ENCODE results near the gene SCO2. TPM values are rescaled to one million over a fixed set of nuclear protein-coding genes. Genes with fewer than 3 reads are reported as not detected.

Gene SCO2
- total RNA-seq, 1 experiment from 2014 or later = 7.0 TPM

DNA sequence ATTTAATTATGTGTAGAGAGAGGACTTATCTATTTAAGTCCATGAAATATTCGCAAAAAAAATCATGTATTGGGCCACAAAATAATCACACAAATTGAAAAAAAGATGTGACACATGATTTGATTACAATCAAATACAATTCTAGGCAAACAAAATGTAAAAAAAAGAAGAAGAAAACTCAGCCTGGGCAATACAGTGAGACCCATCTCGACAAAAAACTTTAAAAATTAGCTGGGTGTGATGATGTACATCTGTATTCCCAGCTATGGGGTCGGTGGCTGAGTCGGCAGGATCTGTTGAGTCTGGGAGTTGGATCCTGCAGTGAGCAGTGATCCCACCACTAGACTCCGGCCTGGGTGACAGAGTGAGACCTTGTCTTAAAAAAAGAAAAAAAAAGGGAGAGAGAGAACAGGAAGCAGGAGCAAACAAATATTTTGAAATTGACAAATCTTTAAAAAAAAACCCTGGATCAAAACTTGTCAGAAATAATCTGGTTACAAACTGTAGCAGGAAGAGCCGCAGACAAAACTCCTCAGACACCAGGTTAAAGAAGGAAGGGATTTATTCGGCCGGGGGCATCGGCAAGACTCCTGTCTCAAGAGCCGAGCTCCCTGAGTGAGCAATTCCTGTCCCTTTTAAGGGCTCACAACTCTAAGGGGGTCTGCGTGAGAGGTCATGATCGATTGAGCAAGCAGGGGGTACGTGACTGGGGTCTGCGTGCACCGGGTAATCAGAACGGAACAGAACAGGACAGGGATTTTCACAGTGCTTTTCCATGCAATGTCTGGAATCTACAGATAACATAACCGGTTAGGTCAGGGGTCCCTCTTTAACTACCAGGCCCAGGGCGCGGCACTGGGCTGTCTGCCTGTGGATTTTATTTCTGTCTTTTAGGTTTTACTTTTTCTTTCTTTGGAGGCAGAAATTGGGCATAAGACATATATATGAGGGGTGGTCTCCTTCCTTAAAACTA lies 7.7 kb upstream of the SCO2 start:
- Histone ChIP-seq H3K9ac (ENCODE audit: low read length) (peak overlapping the region; percentile 91; the same call in 1 of the 2 replicates), H3K4me1 (ENCODE audit: control insufficient read depth in 1 of 2, insufficient read depth in 2 of 2, low read length in 2 of 2) (peaks cover 3 to 47% of the 10 kb centered on the region in 2 experiments; a peak in 3 of 4 replicates), H3K4me3 (replicated peaks in 1 of 2; ENCODE audit: low read depth in 1 of 2, low read length in 2 of 2) (peak overlapping the region in 1 of 2 experiments; percentile 92; a peak in 1 of 4 replicates), H2AFZ (ENCODE audit: low read depth, low read length, poor library complexity, severe bottlenecking) (no peak overlapping the region), H3K36me3 (ENCODE audit: control insufficient read depth in 1 of 2, insufficient read depth in 2 of 2, low read length in 2 of 2) (no peaks in the 10 kb centered on the region), H3K9me3 (ENCODE audit: control insufficient read depth in 1 of 2, insufficient read depth in 1 of 2, low read depth in 1 of 2, low read length in 2 of 2) (no peaks in the 10 kb centered on the region), H4K20me1 (ENCODE audit: insufficient read depth) (no peaks in the 10 kb centered on the region), H3K4me2 (ENCODE audit: low read length) (peak overlapping the region; percentile 93), H3K79me2 (ENCODE audit: insufficient read depth, low read length) (peaks cover 5% of the 10 kb centered on the region; the same call in 1 of the 2 replicates), H3K27me3 (ENCODE audit: insufficient read depth, low read length) (no peaks in the 10 kb centered on the region), H3K9me2 (ENCODE audit: insufficient read depth) (no peaks in the 10 kb centered on the region), H3K27ac (ENCODE audit: low read depth, low read length) (no peak overlapping the region)
- no peak for DNase-seq (ENCODE audit: low read depth, low spot score)
- ChIA-PET CTCF (no interaction called here), POLR2A (no interaction called here), RAD21 (ENCODE audit: low non-redundant PET in 1 of 2, low total read pairs in 2 of 2, uncharacterized antibody in 2 of 2, unreplicated experiment in 2 of 2) (no interaction called here)
- intact Hi-C loops (cut with micrococcal nuclease) = loop anchor here (5.0 kb wide), 1 partner anchor 89 kb away; no protein-coding TSS in a partner anchor
- BruUV-seq (replicated peaks) = no TSS peak
- no peak for ATAC-seq
- no peak for TF ChIP-seq JUND (IDR thresholded peaks at IDR 0.05)
- no peak for TF ChIP-seq POLR2A (IDR thresholded peaks at IDR 0.05; ENCODE audit: borderline replicate concordance, extremely low read depth, insufficient read depth, insufficient read length)
- no peak for TF ChIP-seq SRF (IDR thresholded peaks at IDR 0.05; ENCODE audit: low read depth)
- no peak for TF ChIP-seq TCF7L2 (IDR thresholded peaks at IDR 0.05; ENCODE audit: borderline replicate concordance, extremely low read depth, insufficient read depth, insufficient read length)
- TF ChIP-seq SP1 (IDR thresholded peaks at IDR 0.05; ENCODE audit: low read depth) = no peak
- TF ChIP-seq RAD21 (IDR thresholded peaks at IDR 0.05; ENCODE audit: low read depth) = no peak
- TF ChIP-seq CTCF (IDR thresholded peaks at IDR 0.05 in 2 of 3, conservative IDR thresholded peaks at IDR 0.05 in 1 of 3; ENCODE audit: borderline replicate concordance in 1 of 3, insufficient read depth in 1 of 3, low read depth in 2 of 3, low read length in 2 of 3) = no peak
- no peak for TF ChIP-seq EZH2 (IDR thresholded peaks at IDR 0.05)
- no peak for TF ChIP-seq ELF1 (IDR thresholded peaks at IDR 0.05; ENCODE audit: borderline replicate concordance, low read depth)

Measured in HCT116 (cell line).